ENCODE measurements around the gene RAC3. TPM values are rescaled to one million over a fixed set of nuclear protein-coding genes. Genes with fewer than 3 reads are reported as not detected.

RAC3 gene
- total and polyA plus RNA-seq, 2 of the 8 experiments (the other 6 are each of a cell fraction or from before 2014, with no cell fraction given), result 177 to 299 TPM

DNA sequence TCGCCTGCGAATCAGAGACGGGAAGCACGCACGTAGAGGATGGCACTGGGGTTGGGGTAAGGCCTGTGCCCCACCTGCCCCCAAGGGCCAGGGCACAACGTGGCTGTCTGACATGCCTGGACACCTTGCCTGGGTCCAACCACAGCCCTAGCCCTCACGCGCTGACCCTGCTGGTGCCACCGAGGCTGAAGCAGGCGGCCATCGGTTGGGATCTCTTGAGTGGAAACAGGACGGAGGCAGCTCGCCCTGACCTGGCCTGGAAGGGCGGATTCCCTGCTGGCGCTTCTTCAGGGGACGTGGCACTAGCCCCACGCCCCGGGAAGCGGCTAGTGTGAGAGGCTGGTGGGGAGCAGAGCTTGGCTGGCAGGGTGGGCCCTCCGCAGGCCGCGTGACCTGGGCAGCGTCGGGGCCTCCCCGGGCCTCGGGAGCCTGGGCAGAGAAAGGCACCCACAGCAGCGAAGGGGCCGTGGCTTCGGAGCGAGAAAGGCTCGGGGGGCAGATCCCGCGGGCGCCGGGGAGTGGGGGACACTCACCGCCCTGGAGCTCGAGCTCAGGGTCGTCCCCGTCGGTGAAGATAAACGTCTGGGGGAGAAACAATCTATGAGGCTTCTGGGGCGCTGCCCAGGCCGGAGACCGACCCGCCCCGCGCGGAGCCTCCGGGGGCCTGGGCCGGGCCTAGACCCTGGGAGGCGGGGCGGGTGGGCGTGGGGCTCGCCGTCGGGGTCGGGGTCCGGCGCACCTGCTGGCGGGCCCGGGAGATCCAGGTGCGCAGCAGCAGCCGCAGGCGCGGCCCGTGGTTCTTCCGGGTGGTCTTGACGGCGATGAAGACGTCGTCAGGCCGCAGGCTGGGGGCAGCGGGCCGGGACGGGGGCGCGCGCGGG, 19.5 kb downstream of the RAC3 start:
- Histone ChIP-seq H3K4me2 (ENCODE audit: insufficient read depth in 1 of 2, low read depth in 2 of 2, low read length in 2 of 2) (peak overlapping the region; percentile 68 to 69), H3K4me1 (replicated peaks in 1 of 4; ENCODE audit: control insufficient read depth in 3 of 4, insufficient read depth in 4 of 4, low read length in 3 of 4) (peaks cover 0 to 11% (median 6%) of the 10 kb centered on the region in 4 experiments; a peak in 5 of 7 replicates), H3K23ac (ENCODE audit: insufficient read length) (no peak overlapping the region), H3K23me2 (ENCODE audit: low read depth, low read length) (peaks cover 6% of the 10 kb centered on the region; the same call in 1 of the 2 replicates), H3K27ac (ENCODE audit: low read depth, low read length) (no peak overlapping the region), H3K9ac (replicated peaks in 1 of 4; ENCODE audit: extremely low read depth in 1 of 4, low read depth in 3 of 4, low read length in 3 of 4) (peak overlapping the region in 2 of 4 experiments; percentile 38 to 54; a peak in 4 of 7 replicates), H3K9me3 (ENCODE audit: insufficient read depth in 2 of 2, low read depth in 1 of 2, low read length in 1 of 2) (no peaks in the 10 kb centered on the region), H2AFZ (ENCODE audit: low read length) (no peak overlapping the region), H3K4ac (replicated peaks; ENCODE audit: insufficient read length, low read depth, low read length) (peak overlapping the region; percentile 21), H2AK5ac (ENCODE audit: low read depth, low read length) (no peak overlapping the region), H3K56ac (replicated peaks; ENCODE audit: insufficient read length, low read depth, low read length) (peak overlapping the region; percentile 46), H2BK5ac (ENCODE audit: low read depth, low read length) (no peak overlapping the region), H4K20me1 (replicated peaks in 1 of 2; ENCODE audit: control insufficient read depth in 1 of 2, insufficient read depth in 2 of 2, low read length in 2 of 2) (peaks cover 4 to 15% of the 10 kb centered on the region in 2 experiments), H4K8ac (ENCODE audit: extremely low read depth, insufficient read depth, low read length) (no peak overlapping the region; the same call in 1 of the 2 replicates), H2BK120ac (replicated peaks; ENCODE audit: low read depth, low read length) (no peak overlapping the region), H2BK15ac (ENCODE audit: low read length) (no peak overlapping the region), H3K14ac (ENCODE audit: insufficient read length) (no peak overlapping the region), H2BK20ac (ENCODE audit: low read length) (no peak overlapping the region), H3K18ac (ENCODE audit: extremely low read depth, low read length) (peak overlapping the region; percentile 60), H3K79me1 (ENCODE audit: low read depth, low read length) (peaks cover 6% of the 10 kb centered on the region; the same call in 1 of the 2 replicates), H4K91ac (replicated peaks; ENCODE audit: insufficient read length, low read length) (peak overlapping the region; percentile 25), H4K5ac (ENCODE audit: insufficient read length, low read depth, low read length) (peak overlapping the region; percentile 24), H3K4me3 (ENCODE audit: extremely low read depth in 1 of 4, insufficient read depth in 2 of 4, low read depth in 3 of 4, low read length in 4 of 4) (peak overlapping the region; percentile 45 to 87 (median 76)), H2BK12ac (ENCODE audit: low read depth, low read length) (no peak overlapping the region), H3K27me3 (replicated peaks in 1 of 4; ENCODE audit: control insufficient read depth in 3 of 4, extremely low read depth in 1 of 4, insufficient read depth in 3 of 4, low read length in 3 of 4) (no peaks in the 10 kb centered on the region; a peak in 1 of 7 replicates), H3K36me3 (ENCODE audit: control insufficient read depth in 2 of 4, insufficient read depth in 4 of 4, low read length in 3 of 4) (peaks cover 5 to 25% (median 12%) of the 10 kb centered on the region in 4 experiments), H3K79me2 (ENCODE audit: control insufficient read depth in 1 of 2, insufficient read depth in 2 of 2, low read length in 2 of 2) (peaks cover 0 to 12% of the 10 kb centered on the region in 2 experiments; a peak in 1 of 4 replicates)
- POLR2A ChIA-PET (ENCODE audit: partially characterized antibody), result interaction anchor here (0.8 to 13.2 kb wide), 9 partner anchors 10 to 348 kb away, joined by 3 to 161 read pairs (median 5); partner anchors contain the start of genes CENPX, DUS1L, LRRC45 and MRPL12
- DNase-seq (ENCODE audit: low read depth in 1 of 2, low spot score in 2 of 2), result no peak
- FAIRE-seq, result no peak
- CTCF ChIA-PET (ENCODE audit: partially characterized antibody), result interaction anchor here (1.1 to 1.7 kb wide), 3 partner anchors 20 to 27 kb away, joined by 3 read pairs; partner anchors contain the start of gene RAC3
- no peak for TF ChIP-seq POU5F1 (IDR thresholded peaks at IDR 0.05; ENCODE audit: low read depth, low read length)
- TF ChIP-seq KDM4A (IDR thresholded peaks at IDR 0.05; ENCODE audit: low read depth, low read length, severe bottlenecking), result no peak
- TF ChIP-seq SRF (IDR thresholded peaks at IDR 0.05; ENCODE audit: low read depth, low read length), result no peak
- TF ChIP-seq TCF12 (IDR thresholded peaks at IDR 0.05; ENCODE audit: low read depth, low read length), result no peak
- TF ChIP-seq TAF7 (optimal IDR thresholded peaks at IDR 0.05; ENCODE audit: borderline replicate concordance, low read depth, low read length), result no peak
- no peak for TF ChIP-seq RNF2 (IDR thresholded peaks at IDR 0.05; ENCODE audit: borderline replicate concordance, low read depth, low read length, missing control alignments, poor library complexity, severe bottlenecking)
- TF ChIP-seq JUND (IDR thresholded peaks at IDR 0.05; ENCODE audit: low read length), result no peak
- TF ChIP-seq ASH2L (IDR thresholded peaks at IDR 0.05; ENCODE audit: low read length), result no peak
- no peak for TF ChIP-seq KDM5A (IDR thresholded peaks at IDR 0.05; ENCODE audit: low read length)
- TF ChIP-seq JUN (IDR thresholded peaks at IDR 0.05; ENCODE audit: low read depth, low read length), result no peak
- no peak for TF ChIP-seq POLR2AphosphoS5 (IDR thresholded peaks at IDR 0.05; ENCODE audit: low read depth, low read length)
- WGBS, 2 experiments (ENCODE audit: extremely low coverage in 1 of 2, insufficient coverage in 1 of 2, insufficient read length in 1 of 2, insufficient replicate concordance in 2 of 2, low coverage in 1 of 2, low lambda C conversion rate in 2 of 2, missing lambda C conversion rate in 1 of 2), result 29% methylated on average over 51 of the region's 79 CpGs; no CpG with 5 or more reads in 1 of the 2 experiments

Data from H1 (cell line).